Measurements from ENCODE around the gene GPR107. TPM values are rescaled to one million over a fixed set of nuclear protein-coding genes. Genes with fewer than 3 reads are reported as not detected.

Gene GPR107
- total RNA-seq, 5 donors from 2014 or later (not counting 1 experiment from before 2014, with no cell fraction given): 21.3 to 29.1 (median 22.1) TPM

- 0% methylated on average over 2 of the region's 7 CpGs for WGBS (ENCODE audit: insufficient coverage)
- H3K9me3 Mint-ChIP-seq: no peaks in the 10 kb centered on the region
- Histone ChIP-seq H3K27me3 (replicated peaks in 1 of 2; ENCODE audit: control insufficient read depth in 2 of 2, extremely low read depth in 1 of 2, insufficient read depth in 2 of 2, low read length in 1 of 2) (no peaks in the 10 kb centered on the region), H3K9me3 (no peaks in the 10 kb centered on the region), H3K4me1 (ENCODE audit: control insufficient read depth in 1 of 2, extremely low read depth in 1 of 2, insufficient read depth in 2 of 2, low read length in 2 of 2) (peaks cover 39 to 46% of the 10 kb centered on the region in 2 experiments), H3K36me3 (ENCODE audit: control insufficient read depth in 2 of 2, extremely low read depth in 1 of 2, insufficient read depth in 1 of 2, low read length in 1 of 2) (no peaks in the 10 kb centered on the region), H3K27ac (ENCODE audit: low read length) (peak overlapping the region; percentile 82), H3K4me3 (ENCODE audit: control insufficient read depth in 1 of 2, extremely low read depth in 1 of 2, low read length in 1 of 2) (peak overlapping the region; percentile 92 to 98)
- peak overlapping the region; percentile 98 to 100 (median 99) for H3K4me3 Mint-ChIP-seq
- peak overlapping the region; percentile 97 to 99 for H3K27ac Mint-ChIP-seq
- POLR2A ChIA-PET: interaction anchor here (0.5 to 2.0 kb wide), 16 partner anchors 11 to 198 kb away, joined by 3 to 7 read pairs (median 4); no protein-coding TSS in a partner anchor
- peaks cover 3% of the 10 kb centered on the region for H3K36me3 Mint-ChIP-seq
- peaks cover 67 to 85% (median 75%) of the 10 kb centered on the region in 3 donors for H3K4me1 Mint-ChIP-seq
- CTCF ChIA-PET: interaction anchor here in 1 of 2 donors (0.6 to 1.5 kb wide), 6 partner anchors 10 to 1529 kb away, joined by 3 to 7 read pairs (median 4); no protein-coding TSS in a partner anchor
- no peak for ATAC-seq (replicated peaks in 1 of 4)
- H3K27me3 Mint-ChIP-seq: no peaks in the 10 kb centered on the region
- no peak for DNase-seq
Observed at GRCh38 chr9:130040984-130041647, 12.6 kb upstream of the GPR107 start.

GRCh38 chr9:130041648-130042405, 11.9 kb upstream of the GPR107 start:
- H3K4me3 ChIP-seq (ENCODE audit: control insufficient read depth in 1 of 2, extremely low read depth in 1 of 2, low read length in 1 of 2): peak overlapping the region; percentile 92 to 98
- ChIA-PET POLR2A (interaction anchor here (0.6 to 2.0 kb wide), 8 partner anchors 15 to 155 kb away, joined by 3 to 7 read pairs (median 4); no protein-coding TSS in a partner anchor), CTCF (interaction anchor here in 1 of 2 donors (0.8 to 1.4 kb wide), 5 partner anchors 12 to 1530 kb away, joined by 3 to 7 read pairs (median 3); no protein-coding TSS in a partner anchor)
- Mint-ChIP-seq H3K4me3 (peak overlapping the region; percentile 98 to 100 (median 99)), H3K9me3 (no peaks in the 10 kb centered on the region), H3K36me3 (no peaks in the 10 kb centered on the region), H3K27me3 (no peaks in the 10 kb centered on the region), H3K27ac (peak overlapping the region; percentile 97 to 99), H3K4me1 (peaks cover 61 to 78% (median 69%) of the 10 kb centered on the region in 3 donors)
- peaks cover 34 to 41% of the 10 kb centered on the region in 2 experiments for H3K4me1 ChIP-seq (ENCODE audit: control insufficient read depth in 1 of 2, extremely low read depth in 1 of 2, insufficient read depth in 2 of 2, low read length in 2 of 2)
- H3K27me3 ChIP-seq (replicated peaks in 1 of 2; ENCODE audit: control insufficient read depth in 2 of 2, extremely low read depth in 1 of 2, insufficient read depth in 2 of 2, low read length in 1 of 2): no peaks in the 10 kb centered on the region
- H3K36me3 ChIP-seq (ENCODE audit: control insufficient read depth in 2 of 2, extremely low read depth in 1 of 2, insufficient read depth in 1 of 2, low read length in 1 of 2): no peaks in the 10 kb centered on the region
- ATAC-seq (replicated peaks in 1 of 4): no peak
- H3K27ac ChIP-seq (ENCODE audit: low read length): peak overlapping the region; percentile 82
- no peak for DNase-seq
- WGBS (ENCODE audit: insufficient coverage): 0% methylated on average over 30 of the region's 31 CpGs
- no peaks in the 10 kb centered on the region for H3K9me3 ChIP-seq

GRCh38 chr9:130042406-130042884, 11.3 kb upstream of the GPR107 start:
- under 1% methylated on average over 66 of the region's 68 CpGs for WGBS (ENCODE audit: insufficient coverage)
- ChIA-PET CTCF (interaction anchor here in 1 of 2 donors (1.2 to 1.4 kb wide), 3 partner anchors 49 to 154 kb away, joined by 3 to 7 read pairs (median 3); no protein-coding TSS in a partner anchor), POLR2A (interaction anchor here (0.5 to 1.0 kb wide), 5 partner anchors 77 to 242 kb away, joined by 3 to 5 read pairs (median 4); no protein-coding TSS in a partner anchor)
- H3K4me1 Mint-ChIP-seq: peaks cover 55 to 72% (median 63%) of the 10 kb centered on the region in 3 donors
- Histone ChIP-seq H3K4me3 (ENCODE audit: control insufficient read depth in 1 of 2, extremely low read depth in 1 of 2, low read length in 1 of 2) (peak overlapping the region; percentile 92 to 98), H3K27me3 (replicated peaks in 1 of 2; ENCODE audit: control insufficient read depth in 2 of 2, extremely low read depth in 1 of 2, insufficient read depth in 2 of 2, low read length in 1 of 2) (no peaks in the 10 kb centered on the region), H3K9me3 (no peaks in the 10 kb centered on the region), H3K36me3 (ENCODE audit: control insufficient read depth in 2 of 2, extremely low read depth in 1 of 2, insufficient read depth in 1 of 2, low read length in 1 of 2) (no peaks in the 10 kb centered on the region), H3K27ac (ENCODE audit: low read length) (peak overlapping the region; percentile 82), H3K4me1 (ENCODE audit: control insufficient read depth in 1 of 2, extremely low read depth in 1 of 2, insufficient read depth in 2 of 2, low read length in 2 of 2) (peaks cover 34 to 37% of the 10 kb centered on the region in 2 experiments)
- no peaks in the 10 kb centered on the region for H3K36me3 Mint-ChIP-seq
- DNase-seq (peak in 13 of 35 experiments; percentile 13 to 44 (median 34)), ATAC-seq (replicated peaks in 1 of 4) (peak; percentile 6 to 38 (median 27))
- peak overlapping the region; percentile 98 to 100 (median 99) for H3K4me3 Mint-ChIP-seq
- H3K27me3 Mint-ChIP-seq: no peaks in the 10 kb centered on the region
- H3K9me3 Mint-ChIP-seq: no peaks in the 10 kb centered on the region
- H3K27ac Mint-ChIP-seq: peak overlapping the region; percentile 97 to 99

- no peaks in the 10 kb centered on the region for H3K9me3 ChIP-seq
- peak within 1 kb of the TSS; percentile 82 for H3K27ac ChIP-seq (ENCODE audit: low read length)
- ChIA-PET POLR2A (interaction anchor here (0.5 to 1.4 kb wide), 5 partner anchors 10 to 243 kb away, joined by 3 to 5 read pairs (median 5); partner anchors contain the start of gene GPR107 (in 1 of the 2)), CTCF (interaction anchor here in 1 of 2 donors (1.2 kb wide), 1 partner anchor 79 kb away, joined by 3 read pairs; no protein-coding TSS in a partner anchor)
- Mint-ChIP-seq H3K4me1 (peaks cover 51 to 65% (median 57%) of the 10 kb centered on the region in 3 donors), H3K36me3 (no peaks in the 10 kb centered on the region), H3K9me3 (no peaks in the 10 kb centered on the region), H3K4me3 (peak within 1 kb of the TSS; percentile 98 to 100 (median 99)), H3K27ac (peak within 1 kb of the TSS; percentile 97 to 99), H3K27me3 (no peaks in the 10 kb centered on the region)
- H3K4me3 ChIP-seq (ENCODE audit: control insufficient read depth in 1 of 2, extremely low read depth in 1 of 2, low read length in 1 of 2): peak within 1 kb of the TSS; percentile 92 to 98
- peaks cover 32 to 33% of the 10 kb centered on the region in 2 experiments for H3K4me1 ChIP-seq (ENCODE audit: control insufficient read depth in 1 of 2, extremely low read depth in 1 of 2, insufficient read depth in 2 of 2, low read length in 2 of 2)
- DNase-seq (peak; percentile 58 to 88 (median 77)), ATAC-seq (replicated peaks in 1 of 4) (peak; percentile 75 to 84 (median 78))
- H3K27me3 ChIP-seq (replicated peaks in 1 of 2; ENCODE audit: control insufficient read depth in 2 of 2, extremely low read depth in 1 of 2, insufficient read depth in 2 of 2, low read length in 1 of 2): no peaks in the 10 kb centered on the region
- no peaks in the 10 kb centered on the region for H3K36me3 ChIP-seq (ENCODE audit: control insufficient read depth in 2 of 2, extremely low read depth in 1 of 2, insufficient read depth in 1 of 2, low read length in 1 of 2)
- under 1% methylated on average over 77 of the region's 92 CpGs for WGBS (ENCODE audit: insufficient coverage)
Observed at GRCh38 chr9:130042885-130043653, 10.6 kb upstream of the GPR107 start, which contains the start of gene FNBP1. Gene FNBP1, minus strand, starts transcription at chr9:130043189. Its CDS starts 214 bp downstream, at chr9:130042975.

- POLR2A ChIA-PET: interaction anchor here (0.6 to 1.4 kb wide), 6 partner anchors 9 to 106 kb away, joined by 3 to 5 read pairs (median 3); partner anchors contain the start of gene GPR107 (in 1 of the 2)
- Histone ChIP-seq H3K4me3 (ENCODE audit: control insufficient read depth in 1 of 2, extremely low read depth in 1 of 2, low read length in 1 of 2) (peak overlapping the region; percentile 67 to 98), H3K4me1 (ENCODE audit: control insufficient read depth in 1 of 2, extremely low read depth in 1 of 2, insufficient read depth in 2 of 2, low read length in 2 of 2) (peaks cover 29% of the 10 kb centered on the region in 2 experiments), H3K9me3 (no peaks in the 10 kb centered on the region), H3K36me3 (ENCODE audit: control insufficient read depth in 2 of 2, extremely low read depth in 1 of 2, insufficient read depth in 1 of 2, low read length in 1 of 2) (no peaks in the 10 kb centered on the region), H3K27me3 (replicated peaks in 1 of 2; ENCODE audit: control insufficient read depth in 2 of 2, extremely low read depth in 1 of 2, insufficient read depth in 2 of 2, low read length in 1 of 2) (no peaks in the 10 kb centered on the region), H3K27ac (ENCODE audit: low read length) (peak overlapping the region; percentile 74)
- Mint-ChIP-seq H3K4me3 (peak overlapping the region; percentile 89 to 99 (median 93)), H3K27ac (peak overlapping the region; percentile 88 to 92), H3K9me3 (no peaks in the 10 kb centered on the region), H3K36me3 (no peaks in the 10 kb centered on the region), H3K4me1 (peaks cover 44 to 58% (median 49%) of the 10 kb centered on the region in 3 donors), H3K27me3 (no peaks in the 10 kb centered on the region)
- ATAC-seq (replicated peaks in 1 of 4): no peak
- CTCF ChIA-PET: interaction anchor here (0.6 to 0.7 kb wide), 3 partner anchors 9 to 104 kb away, joined by 3 to 4 read pairs (median 3); no protein-coding TSS in a partner anchor
- WGBS (ENCODE audit: insufficient coverage): 62% methylated on average over 34 of the region's 37 CpGs
- no peak for DNase-seq
Observed at GRCh38 chr9:130043654-130044623, 9.8 kb upstream of the GPR107 start.
